Tibial nerve (tissue), 3 donors: ENCODE data around the gene B3GNT8.

Experiments used
- POLR2A ChIP-seq, 2 donors: fragments of 450-650 bp; IDR thresholded peaks; one replicate each; pipeline ENCODE4 v1.6.1; 2017; ENCODE audit warnings: antibody characterized with exemption in 2 of 2, mild to moderate bottlenecking in 2 of 2, moderate library complexity in 2 of 2
- TF ChIP-seq, protein P1 (sequence below), 5 experiments: fragments of 200-600 bp in 3 of 5; fragments of 450-650 bp in 2 of 5; sonication (generic) in 3 of 5; IDR thresholded peaks; one replicate each; pipeline ENCODE4 v1.5.1; 2016 to 2019; ENCODE audit warnings: antibody characterized with exemption in 5 of 5, mild to moderate bottlenecking in 3 of 5, moderate library complexity in 2 of 5

DNA sequence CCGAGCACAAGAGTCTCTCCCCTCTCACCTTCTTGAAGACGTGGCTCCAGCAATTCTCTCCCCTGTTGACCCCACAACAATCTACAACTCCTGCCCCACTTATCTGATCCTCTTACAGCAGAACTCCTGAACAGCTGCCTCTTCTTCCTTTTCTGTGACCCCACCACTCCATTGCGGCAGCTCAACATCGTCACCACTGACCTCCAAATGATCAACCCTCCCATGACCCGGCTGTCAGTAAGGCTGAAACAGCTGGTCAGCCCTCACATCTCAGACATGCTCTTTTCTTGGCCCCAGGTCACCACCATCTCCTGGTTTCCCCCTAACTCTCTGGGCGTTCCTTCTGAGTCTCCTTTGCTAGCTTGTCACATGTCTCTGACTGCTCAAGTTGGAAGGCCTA lies 31.8 kb downstream of the B3GNT8 start:
- TF ChIP-seq, protein P1, sequence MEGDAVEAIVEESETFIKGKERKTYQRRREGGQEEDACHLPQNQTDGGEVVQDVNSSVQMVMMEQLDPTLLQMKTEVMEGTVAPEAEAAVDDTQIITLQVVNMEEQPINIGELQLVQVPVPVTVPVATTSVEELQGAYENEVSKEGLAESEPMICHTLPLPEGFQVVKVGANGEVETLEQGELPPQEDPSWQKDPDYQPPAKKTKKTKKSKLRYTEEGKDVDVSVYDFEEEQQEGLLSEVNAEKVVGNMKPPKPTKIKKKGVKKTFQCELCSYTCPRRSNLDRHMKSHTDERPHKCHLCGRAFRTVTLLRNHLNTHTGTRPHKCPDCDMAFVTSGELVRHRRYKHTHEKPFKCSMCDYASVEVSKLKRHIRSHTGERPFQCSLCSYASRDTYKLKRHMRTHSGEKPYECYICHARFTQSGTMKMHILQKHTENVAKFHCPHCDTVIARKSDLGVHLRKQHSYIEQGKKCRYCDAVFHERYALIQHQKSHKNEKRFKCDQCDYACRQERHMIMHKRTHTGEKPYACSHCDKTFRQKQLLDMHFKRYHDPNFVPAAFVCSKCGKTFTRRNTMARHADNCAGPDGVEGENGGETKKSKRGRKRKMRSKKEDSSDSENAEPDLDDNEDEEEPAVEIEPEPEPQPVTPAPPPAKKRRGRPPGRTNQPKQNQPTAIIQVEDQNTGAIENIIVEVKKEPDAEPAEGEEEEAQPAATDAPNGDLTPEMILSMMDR (IDR thresholded peaks at IDR 0.05): no peak
- no peak for TF ChIP-seq POLR2A (IDR thresholded peaks at IDR 0.05)
